Activated naive CD8-positive, alpha-beta T cell (primary cell): ENCODE results near the gene ASTN2.

Experiments
- H3K27ac Mint-ChIP-seq: one replicate; pipeline ENCODE4 v1.8.0; 2021; ENCODE audit warnings: mixed read lengths
- H3K27me3 Mint-ChIP-seq: one replicate; pipeline ENCODE4 v1.8.0; 2021; ENCODE audit warnings: mixed read lengths
- H3K36me3 Mint-ChIP-seq: one replicate; pipeline ENCODE4 v1.8.0; 2021; ENCODE audit warnings: mixed read lengths
- H3K4me1 Mint-ChIP-seq: one replicate; pipeline ENCODE4 v1.8.0; 2021; ENCODE audit warnings: low read depth, mixed read lengths
- H3K4me3 Mint-ChIP-seq: one replicate; pipeline ENCODE4 v1.8.0; 2021; ENCODE audit warnings: mild to moderate bottlenecking, mixed read lengths
- H3K9me3 Mint-ChIP-seq: one replicate; pipeline ENCODE4 v1.8.0; 2021; ENCODE audit warnings: low read depth, mixed read lengths

The ASTN2 gene

GRCh38 chr9:116543731-116544400 lies 871.0 kb downstream of the ASTN2 start:
- H3K36me3 Mint-ChIP-seq: peaks cover 10% of the 10 kb centered on the region
- H3K27me3 Mint-ChIP-seq: no peaks in the 10 kb centered on the region
- H3K9me3 Mint-ChIP-seq: peaks cover 4% of the 10 kb centered on the region
- no peak overlapping the region for H3K27ac Mint-ChIP-seq
- no peak overlapping the region for H3K4me3 Mint-ChIP-seq
- H3K4me1 Mint-ChIP-seq: peaks cover 2% of the 10 kb centered on the region

GRCh38 chr9:116541402-116541801 lies 873.5 kb downstream of the ASTN2 start:
- H3K27me3 Mint-ChIP-seq: no peaks in the 10 kb centered on the region
- peaks cover 18% of the 10 kb centered on the region for H3K9me3 Mint-ChIP-seq
- H3K4me1 Mint-ChIP-seq: no peaks in the 10 kb centered on the region
- H3K27ac Mint-ChIP-seq: no peak overlapping the region
- H3K4me3 Mint-ChIP-seq: no peak overlapping the region
- peaks cover 26% of the 10 kb centered on the region for H3K36me3 Mint-ChIP-seq

GRCh38 chr9:116539549-116539948 lies 875.3 kb downstream of the ASTN2 start:
- Mint-ChIP-seq H3K9me3 (peaks cover 23% of the 10 kb centered on the region), H3K27ac (no peak overlapping the region), H3K27me3 (no peaks in the 10 kb centered on the region), H3K4me3 (no peak overlapping the region), H3K36me3 (peaks cover 26% of the 10 kb centered on the region), H3K4me1 (no peaks in the 10 kb centered on the region)

- Mint-ChIP-seq H3K4me1 (no peaks in the 10 kb centered on the region), H3K27ac (no peak overlapping the region), H3K36me3 (peaks cover 33% of the 10 kb centered on the region), H3K4me3 (no peak overlapping the region), H3K9me3 (peaks cover 34% of the 10 kb centered on the region), H3K27me3 (no peaks in the 10 kb centered on the region)
Measured at GRCh38 chr9:116525611-116526010, 889.2 kb downstream of the ASTN2 start.

GRCh38 chr9:116524778-116525470 lies 889.9 kb downstream of the ASTN2 start:
- Mint-ChIP-seq H3K4me3 (no peak overlapping the region), H3K9me3 (peaks cover 41% of the 10 kb centered on the region), H3K27ac (no peak overlapping the region), H3K36me3 (peaks cover 38% of the 10 kb centered on the region), H3K4me1 (no peaks in the 10 kb centered on the region), H3K27me3 (no peaks in the 10 kb centered on the region)

GRCh38 chr9:116520218-116520617 lies 894.6 kb downstream of the ASTN2 start:
- no peak overlapping the region for H3K27ac Mint-ChIP-seq
- H3K27me3 Mint-ChIP-seq: no peaks in the 10 kb centered on the region
- H3K36me3 Mint-ChIP-seq: peaks cover 53% of the 10 kb centered on the region
- H3K4me1 Mint-ChIP-seq: no peaks in the 10 kb centered on the region
- H3K4me3 Mint-ChIP-seq: no peak overlapping the region
- peaks cover 51% of the 10 kb centered on the region for H3K9me3 Mint-ChIP-seq

- Mint-ChIP-seq H3K4me1 (no peaks in the 10 kb centered on the region), H3K36me3 (peaks cover 46% of the 10 kb centered on the region), H3K9me3 (peaks cover 41% of the 10 kb centered on the region), H3K4me3 (no peak overlapping the region), H3K27ac (no peak overlapping the region), H3K27me3 (no peaks in the 10 kb centered on the region)
Measured at GRCh38 chr9:116516456-116516855, 898.4 kb downstream of the ASTN2 start.

GRCh38 chr9:116515541-116515940 lies 899.3 kb downstream of the ASTN2 start:
- no peaks in the 10 kb centered on the region for H3K27me3 Mint-ChIP-seq
- no peak overlapping the region for H3K27ac Mint-ChIP-seq
- H3K36me3 Mint-ChIP-seq: peaks cover 41% of the 10 kb centered on the region
- no peaks in the 10 kb centered on the region for H3K4me1 Mint-ChIP-seq
- no peak overlapping the region for H3K4me3 Mint-ChIP-seq
- H3K9me3 Mint-ChIP-seq: peaks cover 31% of the 10 kb centered on the region

- Mint-ChIP-seq H3K9me3 (peaks cover 5% of the 10 kb centered on the region), H3K4me3 (no peak overlapping the region)
Measured at GRCh38 chr9:116506685-116507084, 908.2 kb downstream of the ASTN2 start.

GRCh38 chr9:116504893-116505480 lies 909.9 kb downstream of the ASTN2 start:
- Mint-ChIP-seq H3K27me3 (no peaks in the 10 kb centered on the region), H3K4me1 (no peaks in the 10 kb centered on the region), H3K27ac (no peak overlapping the region), H3K36me3 (peaks cover 6% of the 10 kb centered on the region), H3K4me3 (no peak overlapping the region), H3K9me3 (peaks cover 4% of the 10 kb centered on the region)

More at GRCh38 chr9:116506685-116507084, 908.2 kb downstream of the ASTN2 start:
- Mint-ChIP-seq H3K27ac (no peak overlapping the region), H3K4me1 (no peaks in the 10 kb centered on the region), H3K27me3 (no peaks in the 10 kb centered on the region), H3K36me3 (peaks cover 6% of the 10 kb centered on the region)

- no peak overlapping the region for H3K4me3 Mint-ChIP-seq
- H3K27ac Mint-ChIP-seq: no peak overlapping the region
- no peaks in the 10 kb centered on the region for H3K4me1 Mint-ChIP-seq
- peaks cover 6% of the 10 kb centered on the region for H3K36me3 Mint-ChIP-seq
- H3K27me3 Mint-ChIP-seq: no peaks in the 10 kb centered on the region
- peaks cover 4% of the 10 kb centered on the region for H3K9me3 Mint-ChIP-seq
Measured at GRCh38 chr9:116504081-116504480, 910.8 kb downstream of the ASTN2 start.

- no peaks in the 10 kb centered on the region for H3K27me3 Mint-ChIP-seq
- peaks cover 4% of the 10 kb centered on the region for H3K9me3 Mint-ChIP-seq
- no peak overlapping the region for H3K27ac Mint-ChIP-seq
- H3K36me3 Mint-ChIP-seq: peaks cover 3% of the 10 kb centered on the region
- no peaks in the 10 kb centered on the region for H3K4me1 Mint-ChIP-seq
- H3K4me3 Mint-ChIP-seq: no peak overlapping the region
Measured at GRCh38 chr9:116502746-116503145, 912.1 kb downstream of the ASTN2 start.

GRCh38 chr9:116501871-116502270 lies 913.0 kb downstream of the ASTN2 start:
- no peaks in the 10 kb centered on the region for H3K4me1 Mint-ChIP-seq
- no peaks in the 10 kb centered on the region for H3K27me3 Mint-ChIP-seq
- H3K27ac Mint-ChIP-seq: no peak overlapping the region
- H3K36me3 Mint-ChIP-seq: peaks cover 3% of the 10 kb centered on the region
- no peak overlapping the region for H3K4me3 Mint-ChIP-seq
- H3K9me3 Mint-ChIP-seq: peaks cover 4% of the 10 kb centered on the region

- Mint-ChIP-seq H3K27me3 (no peaks in the 10 kb centered on the region), H3K4me3 (no peak overlapping the region), H3K36me3 (peaks cover 3% of the 10 kb centered on the region), H3K9me3 (no peaks in the 10 kb centered on the region), H3K27ac (no peak overlapping the region), H3K4me1 (no peaks in the 10 kb centered on the region)
Measured at GRCh38 chr9:116499986-116500871, 914.6 kb downstream of the ASTN2 start.

- no peaks in the 10 kb centered on the region for H3K4me1 Mint-ChIP-seq
- H3K4me3 Mint-ChIP-seq: no peak overlapping the region
- H3K9me3 Mint-ChIP-seq: no peaks in the 10 kb centered on the region
- no peaks in the 10 kb centered on the region for H3K27me3 Mint-ChIP-seq
- peaks cover 3% of the 10 kb centered on the region for H3K36me3 Mint-ChIP-seq
- no peak overlapping the region for H3K27ac Mint-ChIP-seq
Measured at GRCh38 chr9:116499434-116499833, 915.4 kb downstream of the ASTN2 start.
